Right ventricle myocardium superior (tissue), 1 donor: Measurements from ENCODE around the gene MT1B. TPM values are rescaled to one million over a fixed set of nuclear protein-coding genes. Genes with fewer than 3 reads are reported as not detected.

Experiments used
- ATAC-seq: fragments of 200-7000 bp; cut with Tn5 transposase; one replicate; pipeline ENCODE4 v1.9.1; 2020; ENCODE audit warnings: mild to moderate bottlenecking; ENCODE audit not compliant: poor library complexity
- DNase-seq: peaks from one replicate; pipeline ENCODE4 v3.0.0-alpha.2; 2020
- intact Hi-C: fragments of 100-400 bp; cut with DNase I; formaldehyde crosslinking; loops from one replicate; pipeline ENCODE4 v1.11.2; 2022
- total RNA-seq: library from RNA; stranded (reverse); fragmentation: NEBNext Ultra II Directional; extraction: Animal tissue kit (Norgen Biotek cat#: 25700); gene quantifications from one replicate; pipeline ENCODE4 v1.2.1, GENCODE V29; 2021
- donor health status: DM: no; HTN: yes; CAD: no; lungs with severe emphysema.

Gene MT1B
- total RNA-seq, 1 donor from 2014 or later = not detected

DNA sequence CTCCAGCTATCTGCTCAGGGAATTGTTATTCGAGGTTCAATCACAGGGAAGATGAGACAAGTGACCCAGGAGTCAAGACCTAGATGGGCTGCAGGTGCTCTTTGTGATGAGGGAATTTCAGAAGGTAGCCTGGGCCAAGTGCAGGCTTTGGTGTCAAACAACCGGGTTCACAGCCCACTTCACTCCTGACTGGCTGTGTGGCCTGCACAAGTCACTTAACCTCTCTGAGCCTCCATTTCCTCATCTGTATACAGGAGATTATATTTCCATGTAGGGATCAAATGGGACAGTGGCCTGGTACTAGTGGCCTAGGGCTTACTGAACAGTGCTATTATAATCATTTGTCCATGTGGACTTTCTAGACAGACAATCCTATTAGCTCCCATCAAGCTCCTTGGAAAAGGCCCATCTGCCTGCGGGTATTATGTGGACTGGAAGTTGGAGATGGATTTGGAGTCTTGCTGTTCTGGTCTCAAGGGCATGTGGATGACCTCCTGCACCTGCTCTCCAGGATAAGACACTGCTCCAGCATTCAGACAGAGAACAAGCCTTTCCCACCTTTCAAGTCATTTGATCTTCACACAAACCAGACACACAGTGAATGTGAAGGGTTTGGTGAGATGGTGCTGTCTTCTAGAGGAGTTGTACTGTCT lies 27.5 kb downstream of the MT1B start:
- no peak for ATAC-seq

DNA sequence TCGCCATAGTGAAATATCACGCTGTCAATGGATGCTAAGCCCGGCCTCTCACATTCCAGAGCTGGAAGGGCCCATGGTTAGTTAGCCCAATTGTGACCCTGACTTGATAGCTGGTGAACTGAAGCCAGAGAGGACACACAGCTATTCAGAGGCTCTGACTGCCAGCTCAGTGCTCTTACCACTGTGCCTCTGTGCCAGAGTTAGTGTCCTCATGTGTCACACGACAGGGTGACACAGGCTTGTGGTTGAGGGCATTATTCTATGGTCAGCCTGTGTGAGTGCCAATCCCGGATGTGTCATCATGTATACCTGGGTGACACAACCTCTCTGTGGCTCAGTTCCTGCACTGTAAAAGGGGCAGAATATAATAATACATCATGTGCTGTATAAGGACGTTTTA lies 28.1 kb downstream of the MT1B start:
- DNase-seq = no peak
- intact Hi-C loops = no loop called here
- ATAC-seq = peak; percentile 49

More for the DNA sequence above, 27.5 kb downstream of the MT1B start:
- DNase-seq = no peak
- intact Hi-C loops = no loop called here

DNA sequence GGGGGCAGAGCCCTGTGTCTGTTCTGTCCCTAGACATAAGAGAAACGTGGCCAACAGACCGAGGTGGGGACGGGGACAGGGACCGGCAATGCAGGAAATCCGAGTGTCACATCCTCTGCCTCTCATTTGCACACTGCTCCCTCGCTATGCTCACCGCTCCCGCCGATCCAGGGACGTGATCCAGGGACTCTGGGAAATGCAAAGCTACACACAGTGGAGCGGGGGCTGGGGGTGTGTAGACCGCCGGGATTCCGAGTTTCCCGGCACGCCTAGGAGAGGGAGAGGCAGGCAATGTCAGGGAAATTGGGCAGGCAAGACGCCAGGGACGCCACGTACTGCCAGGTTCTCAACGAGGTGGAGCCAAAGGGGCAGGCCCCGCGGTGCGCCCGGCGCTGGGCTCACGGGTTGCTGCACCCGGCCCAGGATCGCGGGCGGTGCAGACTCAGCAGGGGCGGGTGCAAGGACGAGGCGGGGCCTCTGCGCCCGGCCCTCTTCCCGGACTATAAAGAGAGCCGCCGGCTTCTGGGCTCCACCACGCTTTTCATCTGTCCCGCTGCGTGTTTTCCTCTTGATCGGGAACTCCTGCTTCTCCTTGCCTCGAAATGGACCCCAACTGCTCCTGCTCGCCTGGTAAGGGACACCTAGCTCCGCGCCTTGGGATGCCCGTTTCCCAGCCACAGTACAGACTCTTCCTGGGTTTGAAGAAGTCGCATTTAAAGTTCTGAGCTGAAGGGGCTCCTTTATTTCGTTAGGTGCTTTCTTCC lies 30.4 kb downstream of the MT1B start, which contains the start of gene MT1X:
TSS of gene MT1X (plus strand) at position 532 of the 764 bp plus-strand sequence. CDS start at position 603, 71 bp downstream.
- DNase-seq = peak; percentile 97
- intact Hi-C loops = loop anchor here (2.0 kb wide), 1 partner anchor 73 kb away; the partner anchor contains the start of gene MT2A

GRCh38 chr16:56682703-56683397 lies 31.2 kb downstream of the MT1B start:
- DNase-seq (no peak), ATAC-seq (no peak)
- intact Hi-C loops = loop anchor here (2.0 kb wide), 1 partner anchor 74 kb away; the partner anchor contains the start of gene MT2A

More for the DNA sequence above, 30.4 kb downstream of the MT1B start, which contains the start of gene MT1X:
- ATAC-seq = peak; percentile 95

GRCh38 chr16:56683424-56684172 lies 31.9 kb downstream of the MT1B start:
- ATAC-seq = no peak
- DNase-seq = no peak
- intact Hi-C loops = loop anchor here (2.0 kb wide), 1 partner anchor 75 kb away; the partner anchor contains the start of gene MT2A

GRCh38 chr16:56684256-56684925 lies 32.7 kb downstream of the MT1B start:
- intact Hi-C loops = no loop called here
- ATAC-seq = no peak
- DNase-seq = no peak

GRCh38 chr16:56684926-56685590 lies 33.4 kb downstream of the MT1B start:
- DNase-seq (no peak), ATAC-seq (peak; percentile 2)
- intact Hi-C loops = no loop called here

- intact Hi-C loops = no loop called here
- ATAC-seq = no peak
Measured at GRCh38 chr16:56686758-56687157, 35.1 kb downstream of the MT1B start.

DNA sequence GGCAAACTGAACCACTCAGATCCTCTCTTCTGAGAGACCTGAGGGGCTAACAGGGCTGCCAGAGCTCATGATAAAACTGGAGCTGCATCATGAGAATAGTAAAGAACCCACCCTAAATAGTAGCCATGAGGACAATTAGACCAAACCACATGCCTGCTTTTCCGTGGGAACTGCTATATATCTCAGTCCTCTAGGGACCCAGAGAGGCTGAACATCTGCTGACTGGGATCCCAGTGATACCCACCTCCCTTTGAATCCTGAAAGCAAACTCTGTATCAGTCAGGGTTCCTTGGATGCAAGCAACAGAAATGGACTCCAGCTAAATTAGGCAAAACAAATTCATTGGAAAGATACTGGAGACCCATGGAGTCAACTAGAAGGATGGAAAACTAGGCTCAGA lies 37.1 kb downstream of the MT1B start:
- ATAC-seq (no peak), DNase-seq (no peak)
- intact Hi-C loops = no loop called here

More at GRCh38 chr16:56686758-56687157, 35.1 kb downstream of the MT1B start:
- DNase-seq = no peak

DNA sequence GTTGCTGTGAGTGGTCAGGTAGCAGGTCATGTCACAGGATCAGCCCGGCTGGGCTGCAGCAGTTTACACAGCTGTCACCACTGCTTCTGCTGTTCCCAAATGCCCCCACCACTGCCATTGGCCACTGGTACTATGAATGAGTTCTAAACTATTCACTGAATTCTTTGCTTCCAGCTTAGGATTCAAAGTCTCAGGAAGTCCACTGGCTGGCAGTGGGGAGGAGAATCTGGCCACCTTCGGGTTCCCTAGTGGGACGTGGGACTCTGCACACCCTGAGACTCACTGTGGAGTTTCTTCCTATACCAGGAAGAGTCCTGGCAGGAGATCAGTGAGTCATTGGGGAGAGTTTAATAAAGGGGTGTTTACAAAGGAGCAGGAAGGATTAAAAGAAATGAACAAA lies 37.5 kb downstream of the MT1B start:
- no peak for DNase-seq
- ATAC-seq = no peak
- intact Hi-C loops = no loop called here

- ATAC-seq (no peak), DNase-seq (no peak)
- intact Hi-C loops = no loop called here
Measured at GRCh38 chr16:56690420-56691122, 38.9 kb downstream of the MT1B start.

DNA sequence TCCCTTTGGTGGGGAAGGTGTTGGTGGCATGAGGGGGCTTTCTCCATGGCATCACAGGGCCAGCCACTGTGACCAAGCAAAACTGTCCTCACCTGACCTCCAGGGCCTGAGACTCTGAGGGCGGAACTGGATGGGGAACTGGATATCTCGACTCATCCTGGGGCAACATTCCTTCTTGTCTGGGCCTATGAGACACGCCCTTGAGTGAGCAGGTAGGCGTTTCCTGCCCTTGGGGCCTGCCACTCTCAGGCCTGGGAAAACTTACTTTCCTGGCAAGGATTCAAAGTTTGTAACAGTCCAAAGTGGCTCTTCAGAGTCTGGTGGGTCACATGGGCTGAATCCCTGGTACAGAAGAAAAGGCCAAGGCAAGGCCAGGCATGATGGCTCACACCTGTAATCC lies 40.2 kb downstream of the MT1B start:
- DNase-seq (no peak), ATAC-seq (peak; percentile 91)
- intact Hi-C loops = no loop called here

DNA sequence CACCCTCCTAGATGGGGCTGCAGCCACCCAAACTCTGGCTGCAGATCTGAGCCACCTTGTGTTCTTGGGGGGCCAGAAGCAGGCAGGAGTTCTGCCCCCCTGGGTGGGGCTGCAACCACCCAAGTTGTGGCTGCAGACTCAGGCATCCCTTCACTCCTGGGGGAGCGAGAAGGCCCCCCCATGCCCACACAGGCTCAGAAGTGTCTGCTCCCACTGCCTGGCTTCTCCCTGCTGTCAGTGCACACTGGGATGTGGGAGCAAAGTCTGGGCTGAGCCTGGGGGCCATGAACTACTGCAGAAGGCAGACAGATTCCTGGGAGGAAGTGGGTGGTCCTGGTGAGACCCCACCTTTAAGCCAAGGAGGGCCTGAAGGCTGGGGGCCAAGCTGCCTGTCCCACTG lies 43.6 kb downstream of the MT1B start:
- intact Hi-C loops = no loop called here
- ATAC-seq (no peak), DNase-seq (no peak)

DNA sequence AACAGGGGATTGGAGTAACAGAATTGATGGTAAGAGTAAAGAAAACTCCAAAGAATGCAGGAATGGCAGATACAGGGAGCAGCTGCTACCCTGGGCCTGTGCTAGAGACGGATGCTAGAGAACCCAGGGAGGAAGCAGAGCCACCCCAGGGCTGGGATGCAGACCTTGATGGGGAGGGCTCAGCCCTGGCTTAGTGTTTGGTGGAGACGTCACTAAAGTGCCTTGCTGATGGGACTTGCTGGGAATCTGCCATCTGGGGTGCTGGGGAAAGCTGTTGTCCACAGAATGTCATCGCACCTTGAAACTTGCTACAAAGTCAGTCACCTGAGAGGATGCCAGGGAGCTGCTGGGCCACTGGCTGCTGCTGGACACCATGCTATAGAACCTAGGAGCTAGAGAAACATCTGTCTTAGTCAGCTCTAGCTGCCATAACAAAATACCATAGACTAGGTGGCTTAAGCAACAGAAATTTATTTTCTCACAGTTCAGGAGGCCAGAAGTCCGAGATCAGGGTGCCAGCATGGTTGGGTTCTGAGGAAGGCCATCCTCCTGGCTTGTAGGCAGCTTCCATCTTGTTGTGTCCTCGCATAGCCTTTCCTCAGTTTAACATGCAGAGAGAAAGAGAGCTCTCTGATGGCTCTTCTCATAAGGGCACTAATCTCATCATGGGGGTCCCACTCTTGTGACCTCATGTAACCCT lies 45.9 kb downstream of the MT1B start:
- ATAC-seq = no peak
- intact Hi-C loops = no loop called here

DNA sequence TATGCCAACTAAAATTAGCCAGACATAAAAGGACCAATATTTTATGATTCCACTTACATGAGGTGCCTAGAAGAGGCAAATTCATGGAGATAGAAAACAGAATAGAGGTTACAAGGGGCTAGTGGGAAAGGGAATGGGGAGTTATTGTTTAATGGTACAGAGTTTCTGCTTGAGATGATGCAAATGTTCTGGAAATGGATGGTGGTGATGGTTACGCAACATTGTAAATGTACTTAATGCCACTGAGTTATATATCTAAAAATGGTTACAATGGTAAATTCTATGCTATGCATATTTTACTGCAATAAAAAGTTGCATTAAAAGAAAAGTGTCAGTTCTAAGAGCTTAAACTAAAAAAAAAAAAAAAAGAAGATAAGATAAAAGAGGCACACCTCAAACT lies 48.5 kb downstream of the MT1B start:
- DNase-seq (no peak), ATAC-seq (no peak)
- intact Hi-C loops = loop anchor here (2.0 to 5.0 kb wide), 3 partner anchors 98 to 188 kb away; no protein-coding TSS in a partner anchor

More for the DNA sequence above, 45.9 kb downstream of the MT1B start:
- DNase-seq = no peak

DNA sequence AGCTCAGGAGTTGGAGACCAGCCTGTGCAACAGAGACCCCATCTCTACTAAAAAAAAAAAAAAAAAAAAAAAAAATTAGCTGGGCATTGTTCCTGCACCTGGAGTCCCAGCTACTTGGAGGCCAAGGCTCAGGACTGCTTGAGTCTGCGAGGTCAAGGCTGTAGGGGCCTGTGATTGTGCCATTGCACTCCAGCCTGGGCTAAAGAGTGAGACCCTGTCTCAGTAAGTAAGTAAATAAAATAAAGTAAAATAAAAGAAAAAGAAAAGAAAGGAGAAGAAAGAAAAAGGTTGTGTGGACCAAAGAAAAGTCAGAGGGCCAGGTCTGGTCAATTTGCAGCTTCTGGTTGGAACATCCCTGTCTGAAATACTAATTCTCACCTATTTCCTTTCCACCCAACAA lies 48.9 kb downstream of the MT1B start:
- intact Hi-C loops = loop anchor here (2.0 to 5.0 kb wide), 3 partner anchors 98 to 188 kb away; no protein-coding TSS in a partner anchor
- DNase-seq (no peak), ATAC-seq (no peak)
